Lung (tissue), 12 donors: ENCODE measurements around the gene MIA. TPM values are rescaled to one million over a fixed set of nuclear protein-coding genes. Genes with fewer than 3 reads are reported as not detected.

Experiments used
- ATAC-seq: fragments of 200-7000 bp; cut with Tn5 transposase; one replicate; pipeline ENCODE4 v1.9.1; 2020; ENCODE audit warnings: moderate number of reproducible peaks; ENCODE audit not compliant: insufficient read depth, low FRiP score
- DNase-seq, 3 donors: peaks; one replicate each; pipeline ENCODE4 v3.0.0-alpha.2; 2013 to 2017
- H3K27ac ChIP-seq, 2 donors: one replicate each; pipeline ENCODE4 v1.5.1; 2013; ENCODE audit warnings: mild to moderate bottlenecking in 2 of 2, moderate library complexity in 2 of 2, control low read depth in 1 of 2, inconsistent platforms in 1 of 2, low read depth in 1 of 2, low read length in 1 of 2
- H3K27me3 ChIP-seq, 3 donors: one replicate each; pipeline ENCODE4 v1.5.1; 2013; ENCODE audit warnings: low read length in 2 of 3; ENCODE audit not compliant: control insufficient read depth in 3 of 3, insufficient read depth in 3 of 3
- H3K36me3 ChIP-seq, 4 donors: one replicate each; pipeline ENCODE4 v1.5.1; 2013; ENCODE audit warnings: low read length in 4 of 4, mild to moderate bottlenecking in 1 of 4, moderate library complexity in 1 of 4; ENCODE audit not compliant: control insufficient read depth in 4 of 4, insufficient read depth in 4 of 4
- H3K4me1 ChIP-seq, 5 donors: one replicate each; pipeline ENCODE4 v1.5.1; 2013; ENCODE audit warnings: low read length in 5 of 5, mild to moderate bottlenecking in 2 of 5, moderate library complexity in 1 of 5; ENCODE audit not compliant: control insufficient read depth in 5 of 5, insufficient read depth in 5 of 5
- H3K4me3 ChIP-seq: one replicate; pipeline ENCODE4 v1.5.1; 2013; ENCODE audit warnings: mild to moderate bottlenecking, control low read depth, moderate library complexity
- H3K9ac ChIP-seq, 2 donors: one replicate each; pipeline ENCODE4 v1.5.1; 2013; ENCODE audit warnings: low read length in 2 of 2, control low read depth in 1 of 2; ENCODE audit not compliant: insufficient read depth in 1 of 2
- H3K9me3 ChIP-seq, 4 donors: one replicate each; pipeline ENCODE4 v1.5.1; 2013; ENCODE audit warnings: low read length in 3 of 4, mild to moderate bottlenecking in 1 of 4, moderate library complexity in 1 of 4; ENCODE audit not compliant: control insufficient read depth in 4 of 4, insufficient read depth in 3 of 4
- CTCF ChIP-seq: IDR thresholded peaks from 2 replicates; pipeline ENCODE4 v1.5.1; 2012; ENCODE audit warnings: mild to moderate bottlenecking; ENCODE audit errors: control extremely low read depth, extremely low read depth
- WGBS, 2 donors: extraction: QIAGEN DNeasy Blood & Tissue Kit; methylation state at CpG; one replicate each; pipeline ENCODE4 v1.1.7; 2013; 5-methylcytosine and 5-hydroxymethylcytosine counted together
- polyA plus RNA-seq, 2 donors: library from polyadenylated mRNA; stranded (reverse); fragments of 200-250 nt; gene quantifications; one replicate each; pipeline ENCODE4 v1.2.1, GENCODE V29; 2013
- total RNA-seq, 2 donors: library from RNA; depleted of rRNA in 1 of 2; stranded (reverse); fragments of >200 nt in 1 of 2; gene quantifications; one replicate each; pipeline ENCODE4 v1.2.1, GENCODE V29; 2014 to 2021
- donor health status: control.
- donor health status: control.
- donor health status: Bipolar disorder and iron deficiency.
- donor health status: healthy.
- donor health status: DM: yes; HTN: yes; CAD: no.

Gene MIA
- total and polyA plus RNA-seq, 4 donors, result 0.75 to 4.6 (median 3.2) TPM; not detected in 1

- Histone ChIP-seq H3K4me3 (no peak overlapping the region), H3K9ac (no peak overlapping the region), H3K9me3 (no peaks in the 10 kb centered on the region), H3K4me1 (peaks cover 0 to 5% (median 0%) of the 10 kb centered on the region in 5 donors), H3K27me3 (no peaks in the 10 kb centered on the region), H3K27ac (no peak overlapping the region), H3K36me3 (peaks cover 0 to 24% (median 13%) of the 10 kb centered on the region in 4 donors)
- DNase-seq, result no peak
- no peak for ATAC-seq
- WGBS, 2 donors, result 91 to 95% methylated on average over 12 of the region's 12 CpGs
- no peak for TF ChIP-seq CTCF
These were observed 32.4 kb upstream of the MIA start for GRCh38 chr19:40742886-40743285.

- H3K9ac ChIP-seq, result no peak overlapping the region
- peak overlapping the region in 1 of 2 donors; percentile 80 for H3K27ac ChIP-seq
- no peak for DNase-seq
- H3K4me3 ChIP-seq, result no peak overlapping the region
- no peak for ATAC-seq
- H3K36me3 ChIP-seq, result peaks cover 0 to 19% (median 13%) of the 10 kb centered on the region in 4 donors
- no peaks in the 10 kb centered on the region for H3K9me3 ChIP-seq
- 93 to 94% methylated on average over 10 of the region's 10 CpGs for whole genome bisulfite sequencing, 2 donors
- H3K27me3 ChIP-seq, result no peaks in the 10 kb centered on the region
- peaks cover 0 to 5% (median 0%) of the 10 kb centered on the region in 5 donors for H3K4me1 ChIP-seq
- TF ChIP-seq CTCF, result no peak
These were observed 31.4 kb upstream of the MIA start for GRCh38 chr19:40743926-40744325.

GRCh38 chr19:40744554-40745401, 30.5 kb upstream of the MIA start:
- Histone ChIP-seq H3K4me1 (peaks cover 0 to 8% (median 3%) of the 10 kb centered on the region in 5 donors), H3K27me3 (no peaks in the 10 kb centered on the region), H3K9ac (no peak overlapping the region), H3K27ac (peak overlapping the region in 1 of 2 donors; percentile 80), H3K36me3 (peaks cover 0 to 11% (median 7%) of the 10 kb centered on the region in 4 donors), H3K4me3 (no peak overlapping the region), H3K9me3 (no peaks in the 10 kb centered on the region)
- ATAC-seq (peak; percentile 48), DNase-seq (peak; percentile 60 to 82 (median 78))
- WGBS, 2 donors, result 65 to 81% methylated on average over 17 of the region's 17 CpGs
- TF ChIP-seq CTCF, result no peak
